Measurements from ENCODE around the gene SOS1.

DNA sequence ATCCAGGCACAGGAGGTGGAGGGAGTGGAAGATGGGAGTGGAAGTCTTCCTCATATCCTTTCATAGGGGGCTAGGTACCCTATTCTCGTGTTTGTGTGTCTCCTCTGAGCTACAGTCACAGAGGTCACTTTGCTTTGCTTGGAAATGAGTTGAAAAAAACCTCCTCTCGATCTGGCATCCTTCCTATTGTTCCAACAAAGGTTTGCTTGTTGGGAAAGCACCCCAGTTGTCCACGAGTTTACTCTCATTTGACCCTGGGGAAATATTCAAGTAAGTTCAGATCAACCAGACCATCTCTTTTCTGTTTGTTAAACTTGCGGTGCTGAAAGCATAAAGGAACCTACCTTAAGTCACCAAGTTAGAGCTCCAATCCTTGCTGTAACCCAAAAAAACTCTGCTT, 171.9 kb downstream of the SOS1 start:
- no peak for TF ChIP-seq CTCF (IDR thresholded peaks at IDR 0.05; ENCODE audit: low read depth, low read length, missing input control)
- no peak for TF ChIP-seq RAD21 (IDR thresholded peaks at IDR 0.05)
- TF ChIP-seq YY1 (IDR thresholded peaks at IDR 0.05): no peak
